K562 (cell line): ENCODE data around the gene PLAC9. TPM values are rescaled to one million over a fixed set of nuclear protein-coding genes. Genes with fewer than 3 reads are reported as not detected.

Experiments
- ATAC-seq: fragments of 200-7000 bp; cut with Tn5 transposase; 3 replicates; pipeline ENCODE4 v1.9.1; 2020; ENCODE audit warnings: moderate library complexity
- BruUV-seq: library from RNA; stranded (reverse); fragments of 400-500 nt; replicated peaks from 2 replicates; lab custom pipeline; 2021; lab: Mats Ljungman, UMichigan
- CTCF ChIA-PET: fragments of 300-600 bp; formaldehyde crosslinking; extraction: SDS; loops from one replicate; lab custom pipeline; 2021; ENCODE audit warnings: low intra/inter-chr PET ratio; lab: Yijun Ruan, JAX
- POLR2A ChIA-PET: fragments of 300-600, 350-650 bp; sonication (Branson Sonifier 250); formaldehyde crosslinking; extraction: SDS; loops from one replicate; lab custom pipeline; 2021; ENCODE audit warnings: antibody characterized with exemption, inconsistent platforms; lab: Yijun Ruan, JAX
- DNase-seq, 4 experiments: peaks; one replicate each; pipeline versions ENCODE4 v3.0.0 to v3.0.0-alpha.2; 2011 to 2018; ENCODE audit warnings: low spot score in 3 of 4, mixed read lengths in 3 of 4; ENCODE audit errors: extremely low read depth in 1 of 4
- FAIRE-seq: peaks from 2 replicates; lab custom pipeline; 2011; peaks lifted over from hg19 to GRCh38; lab: Jason Lieb, UNC
- H2AFZ ChIP-seq: 2 replicates; pipeline ENCODE4 v1.6.0; 2011; ENCODE audit warnings: low read depth, low read length, control low read depth, inconsistent platforms
- H3K27ac ChIP-seq: fragments of 200-600 bp; 3 replicates; pipeline ENCODE4 v1.8.0; 2011; ENCODE audit warnings: low read depth, mild to moderate bottlenecking, control low read depth, inconsistent platforms, low read length, moderate library complexity, mixed read lengths; ENCODE audit errors: extremely low read depth
- H3K27me3 ChIP-seq, 2 experiments: fragments of 300-600 bp in 1 of 2; 2 replicates in 1 of 2; 3 replicates in 1 of 2; pipeline versions ENCODE4 v1.6.0 to v1.8.0; 2011; ENCODE audit warnings: inconsistent platforms in 2 of 2, low read length in 2 of 2, mild to moderate bottlenecking in 1 of 2, mixed read lengths in 1 of 2, moderate library complexity in 1 of 2; ENCODE audit not compliant: control insufficient read depth in 2 of 2, insufficient read depth in 2 of 2
- H3K36me3 ChIP-seq: fragments of 300-600 bp; 3 replicates; pipeline ENCODE4 v1.8.0; 2011; ENCODE audit warnings: mild to moderate bottlenecking, low read length, inconsistent platforms; ENCODE audit not compliant: control insufficient read depth, insufficient read depth
- H3K4me1 ChIP-seq, 2 experiments: fragments of 200-600 bp in 1 of 2; replicated peaks in 1 of 2; 2 replicates in 1 of 2; 3 replicates in 1 of 2; pipeline versions ENCODE4 v1.5.1 to v1.8.0; 2011; ENCODE audit warnings: inconsistent platforms in 2 of 2, low read length in 2 of 2, mild to moderate bottlenecking in 1 of 2, mixed read lengths in 1 of 2, moderate library complexity in 1 of 2; ENCODE audit not compliant: control insufficient read depth in 2 of 2, insufficient read depth in 2 of 2
- H3K4me2 ChIP-seq: 2 replicates; pipeline ENCODE4 v1.6.1; 2011; ENCODE audit warnings: low read length, control low read depth, inconsistent platforms, mixed read lengths; ENCODE audit not compliant: insufficient read depth
- H3K4me3 ChIP-seq: fragments of 200-600 bp; sonication (generic), shearing (Covaris generic); 2 replicates; pipeline ENCODE4 v1.5.1; 2016; ENCODE audit warnings: control low read depth, inconsistent platforms
- H3K79me2 ChIP-seq: fragments of 200-600 bp; 3 replicates; pipeline ENCODE4 v1.8.0; 2011; ENCODE audit warnings: low read length, inconsistent platforms; ENCODE audit not compliant: control insufficient read depth, insufficient read depth
- H3K9ac ChIP-seq, 2 experiments: 2 replicates each; pipeline versions ENCODE4 v1.6.0 to v1.6.1; 2011; ENCODE audit warnings: low read depth in 2 of 2, low read length in 2 of 2, control low read depth in 1 of 2, inconsistent platforms in 1 of 2, mild to moderate bottlenecking in 1 of 2, mixed read lengths in 1 of 2; ENCODE audit not compliant: insufficient read depth in 1 of 2
- H3K9me1 ChIP-seq: one replicate; pipeline ENCODE4 v1.6.0; 2011; ENCODE audit warnings: inconsistent platforms, mild to moderate bottlenecking, low read length, moderate library complexity; ENCODE audit not compliant: control insufficient read depth, insufficient read depth
- H3K9me3 ChIP-seq: replicated peaks from 2 replicates; pipeline ENCODE4 v1.5.1; 2011; ENCODE audit warnings: low read depth, low read length, inconsistent platforms; ENCODE audit not compliant: control insufficient read depth, insufficient read depth
- H4K20me1 ChIP-seq: replicated peaks from 2 replicates; pipeline ENCODE4 v1.6.1; 2011; ENCODE audit warnings: low read length, inconsistent platforms, mixed read lengths; ENCODE audit not compliant: control insufficient read depth, insufficient read depth
- C11orf30 ChIP-seq: fragments of 450-650 bp; IDR thresholded peaks from 2 replicates; pipeline ENCODE4 v1.6.1; 2016; ENCODE audit warnings: low read depth, mild to moderate bottlenecking
- CHD4 ChIP-seq: fragments of 200-600 bp; sonication (generic); IDR thresholded peaks from 3 replicates; pipeline ENCODE4 v1.6.1; 2012; ENCODE audit warnings: low read depth, mild to moderate bottlenecking, mixed read lengths, low read length, inconsistent platforms; ENCODE audit not compliant: insufficient read depth, insufficient replicate concordance, poor library complexity, severe bottlenecking
- MAFG ChIP-seq: fragments of 450-650 bp; conservative IDR thresholded peaks from 2 replicates; pipeline ENCODE4 v1.6.1; 2016; ENCODE audit warnings: missing genetic modification characterization, missing compliant biosample characterization
- MECOM ChIP-seq: fragments of 250-450 bp; sonication (Bioruptor Pico); IDR thresholded peaks from 2 replicates; pipeline ENCODE4 v1.8.0; 2022; ENCODE audit warnings: inconsistent platforms
- POLR2G ChIP-seq: fragments of 200-400 bp; formaldehyde crosslinking; IDR thresholded peaks from 2 replicates; pipeline ENCODE4 v1.6.1; 2017; ENCODE audit warnings: low read depth, mild to moderate bottlenecking, antibody characterized with exemption, low read length, moderate library complexity
- ZNF316 ChIP-seq: fragments of 450-650 bp; IDR thresholded peaks from 2 replicates; pipeline ENCODE4 v1.6.1; 2016
- WGBS: fragments of 100-300 bp; shearing (Covaris generic); methylation state at CpG from one replicate; pipeline ENCODE4 v1.1.6; 2016; ENCODE audit warnings: low coverage, mixed read lengths; ENCODE audit not compliant: insufficient coverage; ENCODE audit errors: missing lambda C conversion rate; 5-methylcytosine and 5-hydroxymethylcytosine counted together
- in situ Hi-C: fragments of 300-500 bp; cut with MboI; formaldehyde crosslinking; loops from 4 replicates; pipeline ENCODE4 v1.15.0; 2018; ENCODE audit warnings: inconsistent platforms, mixed read lengths
- intact Hi-C: fragments of 100-400 bp; cut with micrococcal nuclease; formaldehyde crosslinking; loops from 2 replicates; pipeline ENCODE4 v1.14.2; 2022
- polyA plus RNA-seq, 8 experiments: library from polyadenylated mRNA; depleted of rRNA in 4 of 8; stranded (reverse) in 5 of 8; unstranded in 3 of 8; fragments of >200 nt; fragmentation: Nextera tagmentation in 2 of 8; fragmentation: Illumina TruSeq in 1 of 8; extraction: Ambion mirVana in 2 of 8; extraction: Trizol in 1 of 8; gene quantifications; 2 replicates each; pipeline versions ENCODE4 v1.2.1 to v1.2.3, GENCODE V29; 2011 to 2014; ENCODE audit warnings: inconsistent platforms in 1 of 8, missing spikeins in 1 of 8
- total RNA-seq, 7 experiments: library from RNA; depleted of rRNA in 6 of 7; stranded (reverse); fragments of >200 nt in 6 of 7; fragmentation: Illumina TruSeq in 2 of 7; extraction: Trizol in 2 of 7; gene quantifications; 2 replicates each; pipeline versions ENCODE4 v1.2.1 to v1.2.3, GENCODE V29; 2011 to 2021; ENCODE audit warnings: low replicate concordance in 1 of 7
- TF ChIP-seq, protein P1 (sequence below): fragments of 450-650 bp; IDR thresholded peaks from 2 replicates; pipeline ENCODE4 v1.6.1; 2016; ENCODE audit warnings: missing biosample characterization, missing genetic modification characterization
- TF ChIP-seq, protein P2 (sequence below): fragments of 450-650 bp; IDR thresholded peaks from 2 replicates; pipeline ENCODE4 v1.6.1; 2018; ENCODE audit warnings: mild to moderate bottlenecking, low read depth; ENCODE audit not compliant: partially characterized antibody

The PLAC9 gene
- total and polyA plus RNA-seq, 9 of the 15 experiments (the other 6 are each of a cell fraction or from before 2014, with no cell fraction given) = not detected

DNA sequence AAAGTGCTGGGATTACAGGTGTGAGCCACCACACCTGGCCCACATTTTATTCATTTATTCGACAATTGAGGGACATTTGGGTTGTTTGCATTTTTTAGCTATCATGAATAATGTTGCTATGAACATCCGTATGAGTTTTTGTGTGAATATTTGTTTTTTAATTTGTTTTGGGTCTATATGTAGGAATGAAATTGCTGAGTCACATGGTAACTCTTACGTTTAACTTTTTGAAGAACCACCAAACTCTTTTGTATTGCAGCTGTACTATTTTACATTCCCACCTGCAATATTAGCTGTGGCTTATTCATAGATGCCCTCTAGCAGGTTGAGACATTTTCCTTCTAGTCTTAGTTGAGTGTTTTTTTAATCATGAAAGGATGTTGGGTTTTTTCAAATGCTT lies 14.4 kb downstream of the PLAC9 start (continued):
- TF ChIP-seq, protein P1, sequence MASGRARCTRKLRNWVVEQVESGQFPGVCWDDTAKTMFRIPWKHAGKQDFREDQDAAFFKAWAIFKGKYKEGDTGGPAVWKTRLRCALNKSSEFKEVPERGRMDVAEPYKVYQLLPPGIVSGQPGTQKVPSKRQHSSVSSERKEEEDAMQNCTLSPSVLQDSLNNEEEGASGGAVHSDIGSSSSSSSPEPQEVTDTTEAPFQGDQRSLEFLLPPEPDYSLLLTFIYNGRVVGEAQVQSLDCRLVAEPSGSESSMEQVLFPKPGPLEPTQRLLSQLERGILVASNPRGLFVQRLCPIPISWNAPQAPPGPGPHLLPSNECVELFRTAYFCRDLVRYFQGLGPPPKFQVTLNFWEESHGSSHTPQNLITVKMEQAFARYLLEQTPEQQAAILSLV (tag) = no peak
- peak; percentile 87 for TF ChIP-seq ZNF316
- peak; percentile 87 for TF ChIP-seq MAFG
- peak; percentile 75 for TF ChIP-seq C11orf30
- TF ChIP-seq, protein P2, sequence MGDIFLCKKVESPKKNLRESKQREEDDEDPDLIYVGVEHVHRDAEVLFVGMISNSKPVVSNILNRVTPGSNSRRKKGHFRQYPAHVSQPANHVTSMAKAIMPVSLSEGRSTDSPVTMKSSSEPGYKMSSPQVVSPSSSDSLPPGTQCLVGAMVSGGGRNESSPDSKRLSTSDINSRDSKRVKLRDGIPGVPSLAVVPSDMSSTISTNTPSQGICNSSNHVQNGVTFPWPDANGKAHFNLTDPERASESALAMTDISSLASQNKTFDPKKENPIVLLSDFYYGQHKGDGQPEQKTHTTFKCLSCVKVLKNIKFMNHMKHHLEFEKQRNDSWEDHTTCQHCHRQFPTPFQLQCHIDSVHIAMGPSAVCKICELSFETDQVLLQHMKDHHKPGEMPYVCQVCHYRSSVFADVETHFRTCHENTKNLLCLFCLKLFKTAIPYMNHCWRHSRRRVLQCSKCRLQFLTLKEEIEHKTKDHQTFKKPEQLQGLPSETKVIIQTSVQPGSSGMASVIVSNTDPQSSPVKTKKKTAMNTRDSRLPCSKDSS = no peak

DNA sequence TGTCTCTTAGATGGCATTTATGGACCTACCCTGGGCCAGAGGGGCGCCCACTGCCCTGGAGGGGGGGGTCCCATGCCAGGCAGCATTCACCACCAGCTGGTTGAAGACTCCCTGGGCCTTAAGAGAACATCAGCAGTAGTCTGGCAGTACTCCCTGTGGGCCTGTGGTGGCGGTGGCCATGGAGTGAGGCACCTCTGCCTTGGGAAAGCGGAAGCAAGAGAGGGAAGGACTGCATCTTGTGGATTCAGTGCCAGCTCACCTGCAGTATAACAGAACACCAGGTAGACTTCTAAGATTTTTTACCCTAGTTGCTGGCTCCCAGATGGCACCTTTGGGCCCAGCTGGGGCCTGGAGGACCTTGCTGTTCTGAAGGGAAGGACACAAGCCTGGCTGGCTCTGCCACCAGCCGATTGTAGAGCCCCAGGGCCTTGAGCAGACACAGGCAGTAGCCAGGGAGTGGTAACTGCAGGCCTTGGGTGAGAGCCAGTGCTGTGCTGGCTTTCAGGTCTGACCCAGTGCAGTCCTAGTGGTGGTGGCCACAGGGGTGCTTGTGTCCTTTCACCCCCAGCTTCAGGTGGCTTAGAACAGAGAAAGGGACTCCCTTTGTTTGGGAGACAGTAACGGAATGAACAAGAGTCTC lies 15.8 kb downstream of the PLAC9 start:
- FAIRE-seq = no peak
- Histone ChIP-seq H4K20me1 (peaks cover 5% of the 10 kb centered on the region), H2AFZ (no peak overlapping the region), H3K9me3 (0 out of 2 replicates have a peak, but pooled peaks cover 4% of the 10 kb centered on the region), H3K27ac (no peak overlapping the region), H3K9me1 (no peaks in the 10 kb centered on the region), H3K4me3 (no peak overlapping the region), H3K9ac (no peak overlapping the region), H3K4me1 (peaks cover 0 to 9% of the 10 kb centered on the region in 2 experiments; a peak in 3 of 5 replicates), H3K27me3 (no peaks in the 10 kb centered on the region; a peak in 1 of 5 replicates), H3K79me2 (no peaks in the 10 kb centered on the region), H3K36me3 (peaks cover 18% of the 10 kb centered on the region; the same call in 2 of the 3 replicates), H3K4me2 (no peak overlapping the region)
- in situ Hi-C loops (no loop called here), intact Hi-C loops (loop anchor here (5.0 kb wide), 1 partner anchor 59 kb away; the partner anchor contains the start of gene ANXA11)
- ATAC-seq = no peak
- 72% methylated on average over 5 of the region's 5 CpGs for WGBS
- CTCF ChIA-PET = no interaction called here
- DNase-seq = no peak
- TF ChIP-seq CHD4 (no peak), POLR2G (0 out of 2 replicates have a peak, but pooled peaks have one; percentile 21), MECOM (no peak)
- BruUV-seq = no TSS peak
- POLR2A ChIA-PET = interaction anchor here (1.0 to 1.3 kb wide), 2 partner anchors 10 to 33 kb away, joined by 4 to 5 read pairs; no protein-coding TSS in a partner anchor
